K562 (cell line): Measurements from ENCODE around the gene GOLGA8J. TPM values are rescaled to one million over a fixed set of nuclear protein-coding genes. Genes with fewer than 3 reads are reported as not detected.
"Not testable (repeated sequence)": the region's sequence is repeated elsewhere in the genome, so short reads cannot be mapped to it uniquely, and the experiment has no call there.

Source experiments
- ATAC-seq: fragments of 200-7000 bp; cut with Tn5 transposase; 3 replicates; pipeline ENCODE4 v1.9.1; 2020; ENCODE audit warnings: moderate library complexity
- Bru-seq: library from RNA; stranded (reverse); fragments of 400-500 nt; gene quantifications from one replicate; lab custom pipeline; 2021; lab: Mats Ljungman, UMichigan
- BruChase-seq, 2 experiments: library from RNA; stranded (reverse); fragments of 400-500 nt; gene quantifications; one replicate each; lab custom pipeline; 2021; lab: Mats Ljungman, UMichigan
- BruUV-seq: library from RNA; stranded (reverse); fragments of 400-500 nt; replicated peaks from 2 replicates; lab custom pipeline; 2021; lab: Mats Ljungman, UMichigan
- CTCF ChIA-PET: fragments of 300-600 bp; formaldehyde crosslinking; extraction: SDS; loops from one replicate; lab custom pipeline; 2021; ENCODE audit warnings: low intra/inter-chr PET ratio; lab: Yijun Ruan, JAX
- POLR2A ChIA-PET: fragments of 300-600, 350-650 bp; sonication (Branson Sonifier 250); formaldehyde crosslinking; extraction: SDS; loops from one replicate; lab custom pipeline; 2021; ENCODE audit warnings: antibody characterized with exemption, inconsistent platforms; lab: Yijun Ruan, JAX
- DNase-seq, 4 experiments: peaks; one replicate each; pipeline versions ENCODE4 v3.0.0 to v3.0.0-alpha.2; 2011 to 2018; ENCODE audit warnings: low spot score in 3 of 4, mixed read lengths in 3 of 4; ENCODE audit errors: extremely low read depth in 1 of 4
- FAIRE-seq: peaks from 2 replicates; lab custom pipeline; 2011; peaks lifted over from hg19 to GRCh38; lab: Jason Lieb, UNC
- H2AFZ ChIP-seq: 2 replicates; pipeline ENCODE4 v1.6.0; 2011; ENCODE audit warnings: low read depth, low read length, control low read depth, inconsistent platforms
- H3K27ac ChIP-seq: fragments of 200-600 bp; 3 replicates; pipeline ENCODE4 v1.8.0; 2011; ENCODE audit warnings: low read depth, mild to moderate bottlenecking, control low read depth, inconsistent platforms, low read length, moderate library complexity, mixed read lengths; ENCODE audit errors: extremely low read depth
- H3K27me3 ChIP-seq, 2 experiments: fragments of 300-600 bp in 1 of 2; 2 replicates in 1 of 2; 3 replicates in 1 of 2; pipeline versions ENCODE4 v1.6.0 to v1.8.0; 2011; ENCODE audit warnings: inconsistent platforms in 2 of 2, low read length in 2 of 2, mild to moderate bottlenecking in 1 of 2, mixed read lengths in 1 of 2, moderate library complexity in 1 of 2; ENCODE audit not compliant: control insufficient read depth in 2 of 2, insufficient read depth in 2 of 2
- H3K36me3 ChIP-seq: fragments of 300-600 bp; 3 replicates; pipeline ENCODE4 v1.8.0; 2011; ENCODE audit warnings: mild to moderate bottlenecking, low read length, inconsistent platforms; ENCODE audit not compliant: control insufficient read depth, insufficient read depth
- H3K4me1 ChIP-seq, 2 experiments: fragments of 200-600 bp in 1 of 2; replicated peaks in 1 of 2; 2 replicates in 1 of 2; 3 replicates in 1 of 2; pipeline versions ENCODE4 v1.5.1 to v1.8.0; 2011; ENCODE audit warnings: inconsistent platforms in 2 of 2, low read length in 2 of 2, mild to moderate bottlenecking in 1 of 2, mixed read lengths in 1 of 2, moderate library complexity in 1 of 2; ENCODE audit not compliant: control insufficient read depth in 2 of 2, insufficient read depth in 2 of 2
- H3K4me2 ChIP-seq: 2 replicates; pipeline ENCODE4 v1.6.1; 2011; ENCODE audit warnings: low read length, control low read depth, inconsistent platforms, mixed read lengths; ENCODE audit not compliant: insufficient read depth
- H3K4me3 ChIP-seq: fragments of 200-600 bp; sonication (generic), shearing (Covaris generic); 2 replicates; pipeline ENCODE4 v1.5.1; 2016; ENCODE audit warnings: control low read depth, inconsistent platforms
- H3K79me2 ChIP-seq: fragments of 200-600 bp; 3 replicates; pipeline ENCODE4 v1.8.0; 2011; ENCODE audit warnings: low read length, inconsistent platforms; ENCODE audit not compliant: control insufficient read depth, insufficient read depth
- H3K9ac ChIP-seq, 2 experiments: 2 replicates each; pipeline versions ENCODE4 v1.6.0 to v1.6.1; 2011; ENCODE audit warnings: low read depth in 2 of 2, low read length in 2 of 2, control low read depth in 1 of 2, inconsistent platforms in 1 of 2, mild to moderate bottlenecking in 1 of 2, mixed read lengths in 1 of 2; ENCODE audit not compliant: insufficient read depth in 1 of 2
- H3K9me1 ChIP-seq: one replicate; pipeline ENCODE4 v1.6.0; 2011; ENCODE audit warnings: inconsistent platforms, mild to moderate bottlenecking, low read length, moderate library complexity; ENCODE audit not compliant: control insufficient read depth, insufficient read depth
- H3K9me3 ChIP-seq: replicated peaks from 2 replicates; pipeline ENCODE4 v1.5.1; 2011; ENCODE audit warnings: low read depth, low read length, inconsistent platforms; ENCODE audit not compliant: control insufficient read depth, insufficient read depth
- H4K20me1 ChIP-seq: replicated peaks from 2 replicates; pipeline ENCODE4 v1.6.1; 2011; ENCODE audit warnings: low read length, inconsistent platforms, mixed read lengths; ENCODE audit not compliant: control insufficient read depth, insufficient read depth
- WGBS: fragments of 100-300 bp; shearing (Covaris generic); methylation state at CpG from one replicate; pipeline ENCODE4 v1.1.6; 2016; ENCODE audit warnings: low coverage, mixed read lengths; ENCODE audit not compliant: insufficient coverage; ENCODE audit errors: missing lambda C conversion rate; 5-methylcytosine and 5-hydroxymethylcytosine counted together
- in situ Hi-C: fragments of 300-500 bp; cut with MboI; formaldehyde crosslinking; loops from 4 replicates; pipeline ENCODE4 v1.15.0; 2018; ENCODE audit warnings: inconsistent platforms, mixed read lengths
- intact Hi-C: fragments of 100-400 bp; cut with micrococcal nuclease; formaldehyde crosslinking; loops from 2 replicates; pipeline ENCODE4 v1.14.2; 2022
- long read RNA-seq, 3 experiments: library from polyadenylated mRNA in 2 of 3; library from RNA in 1 of 3; unstranded in 2 of 3; stranded (forward) in 1 of 3; transcript quantifications; one replicate each; pipeline ENCODE4 v2.0.0, GENCODE V29; 2019 to 2022
- polyA minus RNA-seq, 3 experiments: library from RNA; depleted of rRNA, polyadenylated mRNA; stranded (reverse); fragments of >200 nt; gene quantifications; 2 replicates each; pipeline ENCODE4 v1.2.3, GENCODE V29; 2011
- polyA plus RNA-seq, 8 experiments: library from polyadenylated mRNA; depleted of rRNA in 4 of 8; stranded (reverse) in 5 of 8; unstranded in 3 of 8; fragments of >200 nt; fragmentation: Nextera tagmentation in 2 of 8; fragmentation: Illumina TruSeq in 1 of 8; extraction: Ambion mirVana in 2 of 8; extraction: Trizol in 1 of 8; gene quantifications; 2 replicates each; pipeline versions ENCODE4 v1.2.1 to v1.2.3, GENCODE V29; 2011 to 2014; ENCODE audit warnings: inconsistent platforms in 1 of 8, missing spikeins in 1 of 8
- total RNA-seq, 7 experiments: library from RNA; depleted of rRNA in 6 of 7; stranded (reverse); fragments of >200 nt in 6 of 7; fragmentation: Illumina TruSeq in 2 of 7; extraction: Trizol in 2 of 7; gene quantifications; 2 replicates each; pipeline versions ENCODE4 v1.2.1 to v1.2.3, GENCODE V29; 2011 to 2021; ENCODE audit warnings: low replicate concordance in 1 of 7

Gene GOLGA8J, protein sequence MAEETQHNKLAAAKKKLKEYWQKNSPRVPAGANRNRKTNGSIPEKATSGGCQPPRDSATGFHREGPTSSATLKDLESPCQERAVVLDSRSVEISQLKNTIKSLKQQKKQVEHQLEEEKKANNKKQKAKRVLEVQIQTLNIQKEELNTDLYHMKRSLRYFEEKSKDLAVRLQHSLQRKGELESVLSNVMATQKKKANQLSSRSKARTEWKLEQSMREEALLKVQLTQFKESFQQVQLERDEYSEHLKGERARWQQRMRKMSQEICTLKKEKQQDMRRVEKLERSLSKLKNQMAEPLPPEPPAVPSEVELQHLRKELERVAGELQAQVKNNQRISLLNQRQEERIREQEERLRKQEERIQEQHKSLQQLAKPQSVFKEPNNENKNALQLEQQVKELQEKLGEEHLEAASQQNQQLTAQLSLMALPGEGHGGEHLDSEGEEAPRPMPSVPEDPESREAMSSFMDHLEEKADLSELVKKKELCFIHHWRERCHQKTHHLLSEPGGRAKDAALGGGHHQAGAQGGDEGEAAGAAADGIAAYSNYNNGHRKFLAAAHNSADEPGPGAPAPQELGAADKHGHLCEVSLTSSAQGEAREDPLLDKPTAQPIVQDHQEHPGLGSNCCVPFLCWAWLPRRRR
- not detected in 2 replicates for total RNA-seq (2011; cell fraction: chromatin; rRNA removed; ENCODE audit: low replicate concordance)
- total RNA-seq (2011; cell fraction: nucleolus; rRNA removed): not detected in 2 replicates
- 0.22 TPM in 1 of 2 replicates, not detected in the other for total RNA-seq (2011; cell fraction: nucleoplasm; rRNA removed)
- total RNA-seq (2014; rRNA removed): not detected in 2 replicates
- not detected in 2 replicates for total RNA-seq (2014; rRNA removed; fragmentation: Illumina TruSeq; extraction: Trizol)
- not detected in 2 replicates for total RNA-seq (2015; rRNA removed; fragmentation: Illumina TruSeq; extraction: Trizol)
- total RNA-seq (2021): not detected in 2 replicates
- polyA plus RNA-seq (2011; rRNA removed): not detected in 2 replicates
- polyA plus RNA-seq (2011; cell fraction: cytosol; rRNA removed): not detected in 2 replicates
- polyA plus RNA-seq (2011; cell fraction: nucleus; rRNA removed): not detected in 2 replicates
- not detected in 2 replicates for polyA plus RNA-seq (2012)
- not detected in 2 replicates for polyA plus RNA-seq (2014; fragmentation: Illumina TruSeq; extraction: Trizol)
- not detected for polyA plus RNA-seq (2014; fragmentation: Nextera tagmentation; extraction: Ambion mirVana)
- polyA plus RNA-seq (2014; rRNA removed): not detected in 2 replicates
- not detected in 2 replicates for polyA minus RNA-seq (2011; rRNA and poly(A)+ RNA removed)
- polyA minus RNA-seq (2011; cell fraction: cytosol; rRNA and poly(A)+ RNA removed): not detected in 2 replicates
- not detected in 2 replicates for polyA minus RNA-seq (2011; cell fraction: nucleus; rRNA and poly(A)+ RNA removed)
- Bru-seq, nascent RNA: not detected
- not detected for BruChase-seq, experiment 1, labeled RNA remaining after a 2-hour chase
- BruChase-seq, experiment 2, labeled RNA remaining after a 6-hour chase: not detected
- long read RNA-seq, experiment 1: 0 reads
- long read RNA-seq, experiment 2: 0 reads
- long read RNA-seq, experiment 3: 0 reads

DNA sequence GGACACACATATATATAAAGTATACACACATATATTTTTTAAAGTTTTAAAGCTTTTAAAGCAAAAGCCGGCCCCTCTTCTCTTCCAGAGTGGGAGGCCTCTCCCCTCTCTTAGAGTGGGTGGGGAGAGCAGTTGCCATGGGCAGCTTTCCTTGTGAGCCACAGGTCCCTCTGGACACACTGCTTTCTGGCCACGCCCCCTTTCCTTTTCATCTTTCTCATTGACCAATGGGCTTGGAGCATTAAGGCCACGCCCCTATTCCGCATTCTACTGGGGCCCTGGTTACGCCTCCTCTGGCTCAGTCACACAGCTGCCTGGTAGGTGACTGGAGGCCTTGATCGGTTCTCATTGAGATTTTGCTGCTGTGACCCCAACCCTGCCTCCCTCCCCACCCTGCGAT, at the start of gene GOLGA8J:
Gene GOLGA8J (plus strand): TSS at position 301 of the 400 bp plus-strand sequence. CDS start 98 bp downstream, at position 399.
- CTCF ChIA-PET, H3K79me2 ChIP-seq, H3K4me1 ChIP-seq, H3K9me3 ChIP-seq, H4K20me1 ChIP-seq, intact Hi-C loops, DNase-seq, H3K27me3 ChIP-seq, H3K4me2 ChIP-seq, H3K9me1 ChIP-seq, FAIRE-seq, H2AFZ ChIP-seq, ATAC-seq, H3K9ac ChIP-seq, POLR2A ChIA-PET, in situ Hi-C loops, H3K36me3 ChIP-seq, H3K27ac ChIP-seq, BruUV-seq, H3K4me3 ChIP-seq: not testable (repeated sequence)
- no CpG with 5 or more reads among the region's 7 CpGs for WGBS
